ENCODE data around the gene UBE2L6.

UBE2L6 gene

DNA sequence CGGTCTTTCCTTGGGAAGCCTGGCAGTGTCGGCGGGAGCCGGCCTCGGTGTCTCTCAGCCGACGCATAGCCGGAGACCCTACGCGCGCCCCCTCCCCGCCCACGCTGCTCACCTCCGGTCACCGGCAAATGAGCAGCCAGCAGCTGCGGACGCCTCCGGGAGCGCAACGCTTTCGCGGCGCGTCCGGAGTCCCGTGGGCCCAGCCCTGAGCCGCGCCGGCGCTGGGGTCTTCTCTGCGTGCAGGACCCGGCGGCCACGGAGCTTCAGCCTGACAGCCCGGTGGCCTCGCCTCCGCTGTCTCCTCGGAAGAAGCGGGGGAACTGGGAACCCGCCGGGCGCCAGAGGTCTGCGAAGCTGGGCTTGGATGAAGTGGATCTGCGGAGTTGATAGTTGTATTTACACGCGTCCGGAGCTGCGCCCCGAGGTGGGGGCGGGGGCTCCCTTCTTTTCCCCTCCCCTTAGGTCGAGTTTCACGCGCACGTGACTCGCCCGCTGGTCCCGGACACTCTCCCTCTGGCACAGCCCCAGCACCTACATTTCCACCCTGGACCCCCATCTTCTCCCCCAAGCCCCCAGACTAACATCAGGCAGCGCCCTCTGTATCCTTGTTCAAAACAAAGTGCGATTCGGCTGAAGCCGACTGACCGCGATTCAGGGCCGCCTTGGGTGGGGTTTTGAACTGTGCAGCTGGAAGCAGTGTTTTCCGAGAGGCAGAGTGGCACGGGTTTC lies 52.0 kb downstream of the UBE2L6 start, which contains the start of gene SLC43A1:
Gene SLC43A1 (minus strand): TSS at position 371 of the 729 bp plus-strand sequence. CDS start 1,591 bp downstream, outside the sequence.
- TF ChIP-seq FOXP2 (optimal IDR thresholded peaks at IDR 0.05; ENCODE audit: borderline replicate concordance, extremely low read depth, extremely low read length, insufficient read depth): peak; percentile 54
- TF ChIP-seq REST (IDR thresholded peaks at IDR 0.05; ENCODE audit: insufficient read depth in 1 of 2, low read depth in 2 of 2, low read length in 2 of 2): no peak
- TF ChIP-seq POLR2AphosphoS5 (IDR thresholded peaks at IDR 0.05; ENCODE audit: low read depth, low read length): peak; percentile 73
- 0 out of 2 replicates have a peak, but pooled peaks have one; percentile 51 for TF ChIP-seq SIN3A (IDR thresholded peaks at IDR 0.05; ENCODE audit: borderline replicate concordance, insufficient read depth, low read length)

- TF ChIP-seq TAF1 (IDR thresholded peaks at IDR 0.05; ENCODE audit: borderline replicate concordance, insufficient read depth, low read length): no peak
- no peak for TF ChIP-seq REST (IDR thresholded peaks at IDR 0.05; ENCODE audit: insufficient read depth in 1 of 2, low read depth in 2 of 2, low read length in 2 of 2)
- TF ChIP-seq FOXP2 (optimal IDR thresholded peaks at IDR 0.05; ENCODE audit: borderline replicate concordance, extremely low read depth, extremely low read length, insufficient read depth): no peak
- no peak for TF ChIP-seq SIN3A (IDR thresholded peaks at IDR 0.05; ENCODE audit: borderline replicate concordance, insufficient read depth, low read length)
- no peak for TF ChIP-seq POLR2AphosphoS5 (IDR thresholded peaks at IDR 0.05; ENCODE audit: low read depth, low read length)
Observed at GRCh38 chr11:57514538-57515331, 52.7 kb downstream of the UBE2L6 start.

- no peak for TF ChIP-seq POLR2AphosphoS5 (IDR thresholded peaks at IDR 0.05; ENCODE audit: low read depth, low read length)
- peak; percentile 11 for TF ChIP-seq FOXP2 (optimal IDR thresholded peaks at IDR 0.05; ENCODE audit: borderline replicate concordance, extremely low read depth, extremely low read length, insufficient read depth)
Observed at GRCh38 chr11:57513911-57514537, 53.4 kb downstream of the UBE2L6 start.

DNA sequence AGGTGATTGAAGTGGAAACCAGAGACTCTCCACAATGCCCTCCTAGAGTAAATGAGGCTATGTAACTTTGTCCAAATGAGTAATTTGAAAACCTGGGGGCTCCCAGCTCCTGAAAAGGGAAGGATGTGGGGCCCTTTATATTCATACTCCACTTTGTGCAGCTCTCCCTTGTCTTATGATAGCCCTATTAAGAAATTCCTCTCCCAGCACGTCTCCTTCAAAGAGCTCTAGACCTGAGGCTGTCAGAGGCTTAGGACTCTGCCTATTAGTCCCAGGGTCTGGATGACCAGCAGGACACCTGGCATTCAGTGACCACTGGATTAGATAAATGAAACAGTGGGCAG lies 54.0 kb downstream of the UBE2L6 start:
- no peak for TF ChIP-seq TAF1 (IDR thresholded peaks at IDR 0.05; ENCODE audit: borderline replicate concordance, insufficient read depth, low read length)
- TF ChIP-seq REST (IDR thresholded peaks at IDR 0.05; ENCODE audit: insufficient read depth in 1 of 2, low read depth in 2 of 2, low read length in 2 of 2): no peak
- no peak for TF ChIP-seq FOXP2 (optimal IDR thresholded peaks at IDR 0.05; ENCODE audit: borderline replicate concordance, extremely low read depth, extremely low read length, insufficient read depth)
- no peak for TF ChIP-seq POLR2AphosphoS5 (IDR thresholded peaks at IDR 0.05; ENCODE audit: low read depth, low read length)
- no peak for TF ChIP-seq SIN3A (IDR thresholded peaks at IDR 0.05; ENCODE audit: borderline replicate concordance, insufficient read depth, low read length)

DNA sequence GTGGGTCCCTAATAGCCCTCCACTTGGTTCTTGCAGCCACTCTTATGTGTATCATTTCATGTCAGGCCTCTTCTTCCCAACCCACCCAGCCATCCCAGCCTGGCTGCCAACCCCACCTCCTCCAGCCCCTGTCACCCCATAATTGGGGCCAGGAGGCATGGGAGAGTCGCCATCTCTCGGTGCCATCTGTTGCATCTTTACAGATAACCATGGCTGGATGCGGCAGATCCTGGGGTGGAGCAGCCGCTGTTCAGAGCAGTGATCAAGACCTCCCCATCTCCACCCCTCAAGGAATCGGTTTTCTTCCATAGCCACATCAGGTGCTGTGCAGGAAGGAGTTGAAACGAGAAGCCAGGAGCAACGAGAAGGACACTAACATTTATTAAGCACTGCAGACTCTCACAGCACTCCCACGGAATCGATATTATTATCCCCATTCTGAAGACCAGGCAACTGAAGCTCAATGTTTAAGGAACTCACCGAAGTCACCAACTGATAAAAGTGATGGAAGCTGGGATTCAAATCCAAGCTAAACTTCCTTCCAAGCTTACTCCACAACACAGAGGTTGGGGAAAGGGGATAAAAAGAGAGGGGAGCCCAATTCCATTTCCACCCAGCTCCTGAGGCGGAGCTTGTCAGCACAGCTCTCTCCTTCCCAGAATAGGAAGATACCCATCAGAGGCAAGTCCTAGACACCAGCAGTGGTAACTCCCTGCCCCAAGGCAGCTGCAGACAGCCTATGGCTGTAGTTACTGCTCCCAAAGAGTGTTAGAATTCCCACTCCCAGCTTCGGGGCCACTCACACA lies 54.6 kb downstream of the UBE2L6 start:
- TF ChIP-seq POLR2AphosphoS5 (IDR thresholded peaks at IDR 0.05; ENCODE audit: low read depth, low read length): no peak
- no peak for TF ChIP-seq REST (IDR thresholded peaks at IDR 0.05; ENCODE audit: insufficient read depth in 1 of 2, low read depth in 2 of 2, low read length in 2 of 2)
- TF ChIP-seq TAF1 (IDR thresholded peaks at IDR 0.05; ENCODE audit: borderline replicate concordance, insufficient read depth, low read length): no peak
- TF ChIP-seq FOXP2 (optimal IDR thresholded peaks at IDR 0.05; ENCODE audit: borderline replicate concordance, extremely low read depth, extremely low read length, insufficient read depth): no peak
- TF ChIP-seq SIN3A (IDR thresholded peaks at IDR 0.05; ENCODE audit: borderline replicate concordance, insufficient read depth, low read length): no peak
